Keratinocyte (primary cell): ENCODE data around the gene SOWAHA. TPM values are rescaled to one million over a fixed set of nuclear protein-coding genes. Genes with fewer than 3 reads are reported as not detected.

Experiments used
- DNase-seq: peaks from one replicate; pipeline ENCODE4 v3.0.0-alpha.2; 2011; ENCODE audit warnings: low read depth, missing footprints, low spot score
- FAIRE-seq: peaks from 2 replicates; lab custom pipeline; 2011; peaks lifted over from hg19 to GRCh38; lab: Jason Lieb, UNC
- H2AFZ ChIP-seq: 2 replicates; pipeline ENCODE4 v1.6.0; 2012; ENCODE audit warnings: low read length, control low read depth, inconsistent platforms; ENCODE audit not compliant: control insufficient read depth
- H3K27ac ChIP-seq: 2 replicates; pipeline ENCODE4 v1.5.1; 2011; ENCODE audit warnings: low read length; ENCODE audit not compliant: control insufficient read depth, insufficient read depth
- H3K27me3 ChIP-seq: 3 replicates; pipeline ENCODE4 v1.6.0; 2011; ENCODE audit warnings: low read length; ENCODE audit not compliant: control insufficient read depth, insufficient read depth; ENCODE audit errors: extremely low read depth
- H3K36me3 ChIP-seq, 2 experiments: 2 replicates in 1 of 2; 3 replicates in 1 of 2; pipeline ENCODE4 v1.5.1; 2011; ENCODE audit warnings: low read length in 2 of 2, mild to moderate bottlenecking in 1 of 2; ENCODE audit not compliant: control insufficient read depth in 2 of 2, insufficient read depth in 2 of 2; ENCODE audit errors: extremely low read depth in 1 of 2
- H3K4me1 ChIP-seq: 3 replicates; pipeline ENCODE4 v1.5.1; 2011; ENCODE audit warnings: low read length; ENCODE audit not compliant: control insufficient read depth, insufficient read depth; ENCODE audit errors: extremely low read depth
- H3K4me2 ChIP-seq: 3 replicates; pipeline ENCODE4 v1.6.0; 2011; ENCODE audit warnings: low read depth, low read length; ENCODE audit not compliant: control insufficient read depth, insufficient read depth; ENCODE audit errors: extremely low read depth
- H3K4me3 ChIP-seq, 3 experiments: fragments of 200-600 bp in 1 of 3; sonication (generic) in 1 of 3; 2 replicates in 2 of 3; 3 replicates in 1 of 3; pipeline ENCODE4 v1.5.1; 2011 to 2016; ENCODE audit warnings: low read length in 3 of 3, mild to moderate bottlenecking in 3 of 3, control low read depth in 2 of 3, inconsistent platforms in 1 of 3, low read depth in 1 of 3, mixed read lengths in 1 of 3, mixed run types in 1 of 3, moderate library complexity in 1 of 3; ENCODE audit not compliant: control insufficient read depth in 2 of 3, insufficient read depth in 2 of 3; ENCODE audit errors: extremely low read depth in 1 of 3
- H3K79me2 ChIP-seq: 2 replicates; pipeline ENCODE4 v1.6.0; 2012; ENCODE audit warnings: low read length; ENCODE audit not compliant: control insufficient read depth, insufficient read depth
- H3K9ac ChIP-seq: 3 replicates; pipeline ENCODE4 v1.6.0; 2011; ENCODE audit warnings: low read length; ENCODE audit not compliant: control insufficient read depth, insufficient read depth; ENCODE audit errors: extremely low read depth
- H3K9me1 ChIP-seq: 3 replicates; pipeline ENCODE4 v1.6.0; 2011; ENCODE audit warnings: low read length; ENCODE audit not compliant: control insufficient read depth, insufficient read depth; ENCODE audit errors: extremely low read depth
- H3K9me3 ChIP-seq: 2 replicates; pipeline ENCODE4 v1.5.1; 2012; ENCODE audit warnings: low read depth, low read length; ENCODE audit not compliant: control insufficient read depth
- H4K20me1 ChIP-seq: 3 replicates; pipeline ENCODE4 v1.6.0; 2011; ENCODE audit warnings: low read length; ENCODE audit not compliant: control insufficient read depth, insufficient read depth; ENCODE audit errors: extremely low read depth
- CTCF ChIP-seq, 3 experiments: IDR thresholded peaks in 1 of 3; conservative IDR thresholded peaks in 1 of 3; optimal IDR thresholded peaks in 1 of 3; 2 replicates in 2 of 3; 3 replicates in 1 of 3; pipeline versions ENCODE3 to v1.5.1; 2011; ENCODE audit warnings: low read length in 3 of 3, mild to moderate bottlenecking in 3 of 3, moderate library complexity in 2 of 3, control low read depth in 1 of 3, inconsistent platforms in 1 of 3; ENCODE audit not compliant: insufficient read depth in 2 of 3; ENCODE audit errors: extremely low read depth in 1 of 3
- EZH2 ChIP-seq: IDR thresholded peaks from one replicate; pipeline ENCODE4 v1.6.1; 2012; ENCODE audit warnings: inconsistent platforms, mild to moderate bottlenecking, low read length, moderate library complexity
- dilution Hi-C: fragments of 300-500 bp; cut with MboI; formaldehyde crosslinking; loops from one replicate; pipeline ENCODE4 v1.7.0; 2020; ENCODE audit warnings: low sequenced_read_pairs; ENCODE audit not compliant: extremely low pct_ligation_motif_present
- polyA plus RNA-seq, 5 experiments: library from polyadenylated mRNA; depleted of rRNA in 3 of 5; stranded (reverse) in 3 of 5; stranded (forward) in 1 of 5; unstranded in 1 of 5; fragments of >200 nt; gene quantifications; 1 replicate in 1 of 5; 2 replicates in 3 of 5; 3 replicates in 1 of 5; pipeline versions ENCODE4 v1.2.1 to v1.2.3, GENCODE V29; 2011 to 2012; ENCODE audit warnings: missing spikeins in 2 of 5, low read depth in 1 of 5, low replicate concordance in 1 of 5

Gene SOWAHA
- polyA plus RNA-seq, 1 donor (not counting 4 experiments of a cell fraction or from before 2014, with no cell fraction given) = not detected

GRCh38 chr5:132766020-132766805 lies 46.9 kb upstream of the SOWAHA start:
- Histone ChIP-seq H3K9ac (no peak overlapping the region), H3K9me1 (no peaks in the 10 kb centered on the region), H3K27ac (no peak overlapping the region), H3K79me2 (peaks cover 24% of the 10 kb centered on the region), H2AFZ (no peak overlapping the region), H3K36me3 (peaks cover 19 to 20% of the 10 kb centered on the region in 2 experiments), H4K20me1 (no peaks in the 10 kb centered on the region), H3K4me2 (no peak overlapping the region), H3K27me3 (no peaks in the 10 kb centered on the region), H3K9me3 (no peaks in the 10 kb centered on the region), H3K4me3 (no peak overlapping the region), H3K4me1 (no peaks in the 10 kb centered on the region)
- no peak for FAIRE-seq
- no peak for TF ChIP-seq EZH2
- no peak for TF ChIP-seq CTCF (optimal IDR thresholded peaks at IDR 0.05 in 1 of 3, IDR thresholded peaks at IDR 0.05 in 1 of 3, conservative IDR thresholded peaks at IDR 0.05 in 1 of 3; ENCODE audit: extremely low read depth in 1 of 3, insufficient read depth in 2 of 3, low read length in 3 of 3)
- DNase-seq = no peak
- dilution Hi-C loops = no loop called here

- H3K79me2 ChIP-seq = peaks cover 26% of the 10 kb centered on the region
- dilution Hi-C loops = no loop called here
- TF ChIP-seq EZH2 (no peak), CTCF (optimal IDR thresholded peaks at IDR 0.05 in 1 of 3, IDR thresholded peaks at IDR 0.05 in 1 of 3, conservative IDR thresholded peaks at IDR 0.05 in 1 of 3; ENCODE audit: extremely low read depth in 1 of 3, insufficient read depth in 2 of 3, low read length in 3 of 3) (no peak)
Measured at GRCh38 chr5:132766806-132767055, 46.4 kb upstream of the SOWAHA start.

More at GRCh38 chr5:132766806-132767055, 46.4 kb upstream of the SOWAHA start:
- H3K9me1 ChIP-seq = no peaks in the 10 kb centered on the region
- H3K4me3 ChIP-seq = no peak overlapping the region
- H4K20me1 ChIP-seq = no peaks in the 10 kb centered on the region
- no peak overlapping the region for H2AFZ ChIP-seq
- no peak overlapping the region for H3K4me2 ChIP-seq
- H3K27me3 ChIP-seq = no peaks in the 10 kb centered on the region
- H3K36me3 ChIP-seq = peaks cover 15 to 19% of the 10 kb centered on the region in 2 experiments
- DNase-seq = no peak
- H3K4me1 ChIP-seq = no peaks in the 10 kb centered on the region
- no peaks in the 10 kb centered on the region for H3K9me3 ChIP-seq
- H3K9ac ChIP-seq = no peak overlapping the region
- FAIRE-seq = no peak
- H3K27ac ChIP-seq = no peak overlapping the region
